HepG2 (cell line): ENCODE results near the gene SUN5. TPM values are rescaled to one million over a fixed set of nuclear protein-coding genes. Genes with fewer than 3 reads are reported as not detected.

Source experiments
- ATAC-seq: fragments of 200-7000 bp; cut with Tn5 transposase; 3 replicates; pipeline ENCODE4 v1.9.1; 2020; ENCODE audit warnings: mild to moderate bottlenecking, moderate library complexity
- BruUV-seq: library from RNA; stranded (reverse); fragments of 400-500 nt; replicated peaks from 2 replicates; lab custom pipeline; 2021; lab: Mats Ljungman, UMichigan
- CTCF ChIA-PET: fragments of 300-600 bp; formaldehyde crosslinking; extraction: SDS; loops from one replicate; lab custom pipeline; 2021; ENCODE audit warnings: low total read pairs, inconsistent platforms, low intra/inter-chr PET ratio; lab: Yijun Ruan, JAX
- POLR2A ChIA-PET: fragments of 350-600 bp; sonication (Branson Sonifier 250); formaldehyde crosslinking; loops from one replicate; lab custom pipeline; 2020; ENCODE audit warnings: antibody characterized with exemption, inconsistent platforms; lab: Yijun Ruan, JAX
- DNase-seq: peaks from one replicate; pipeline ENCODE4 v3.0.0-alpha.2; 2015; ENCODE audit warnings: low spot score
- FAIRE-seq: peaks from 3 replicates; lab custom pipeline; 2011; peaks lifted over from hg19 to GRCh38; lab: Jason Lieb, UNC
- H2AFZ ChIP-seq: one replicate; pipeline ENCODE4 v1.6.1; 2011; ENCODE audit warnings: low read length, inconsistent platforms
- H3K27ac ChIP-seq: fragments of 300-600 bp; 3 replicates; pipeline ENCODE4 v1.8.0; 2011; ENCODE audit warnings: mixed run types, mild to moderate bottlenecking, mixed read lengths, low read length, inconsistent platforms; ENCODE audit not compliant: insufficient read depth; ENCODE audit errors: extremely low read length
- H3K27me3 ChIP-seq, 2 experiments: fragments of 200-600 bp in 1 of 2; 2 replicates in 1 of 2; 3 replicates in 1 of 2; pipeline versions ENCODE4 v1.6.0 to v1.8.0; 2011; ENCODE audit warnings: low read length in 2 of 2, mild to moderate bottlenecking in 2 of 2, moderate library complexity in 2 of 2, inconsistent platforms in 1 of 2; ENCODE audit not compliant: insufficient read depth in 2 of 2, control insufficient read depth in 1 of 2
- H3K36me3 ChIP-seq, 2 experiments: fragments of 200-600 bp in 1 of 2; replicated peaks in 1 of 2; 2 replicates in 1 of 2; 3 replicates in 1 of 2; pipeline versions ENCODE4 v1.5.1 to v1.8.0; 2011; ENCODE audit warnings: low read length in 2 of 2, inconsistent platforms in 1 of 2; ENCODE audit not compliant: insufficient read depth in 2 of 2, control insufficient read depth in 1 of 2
- H3K4me1 ChIP-seq: 2 replicates; pipeline ENCODE4 v1.5.1; 2012; ENCODE audit warnings: low read length, inconsistent platforms; ENCODE audit not compliant: insufficient read depth
- H3K4me2 ChIP-seq: 2 replicates; pipeline ENCODE4 v1.6.0; 2011; ENCODE audit warnings: low read depth, low read length, inconsistent platforms
- H3K4me3 ChIP-seq, 3 experiments: fragments of 200-600 bp in 1 of 3; sonication (generic), shearing (Covaris generic) in 1 of 3; replicated peaks in 1 of 3; 2 replicates each; pipeline ENCODE4 v1.5.1; 2011 to 2016; ENCODE audit warnings: low read length in 3 of 3, inconsistent platforms in 2 of 3, low read depth in 2 of 3, mild to moderate bottlenecking in 2 of 3, control low read depth in 1 of 3, mixed read lengths in 1 of 3; ENCODE audit not compliant: insufficient read depth in 1 of 3
- H3K79me2 ChIP-seq: one replicate; pipeline ENCODE4 v1.6.1; 2011; ENCODE audit warnings: low read length, inconsistent platforms; ENCODE audit not compliant: insufficient read depth
- H3K9ac ChIP-seq: 2 replicates; pipeline ENCODE4 v1.6.0; 2011; ENCODE audit warnings: mild to moderate bottlenecking, low read depth, low read length, inconsistent platforms; ENCODE audit not compliant: insufficient read depth
- H3K9me3 ChIP-seq: 2 replicates; pipeline ENCODE4 v1.5.1; 2012; ENCODE audit warnings: mild to moderate bottlenecking, low read length
- H4K20me1 ChIP-seq: 2 replicates; pipeline ENCODE4 v1.6.0; 2011; ENCODE audit warnings: inconsistent platforms, mild to moderate bottlenecking, low read length, moderate library complexity; ENCODE audit not compliant: insufficient read depth
- ATF7 ChIP-seq, 2 experiments: fragments of 450-650 bp in 1 of 2; sonication (generic) in 1 of 2; formaldehyde crosslinking in 1 of 2; IDR thresholded peaks; 2 replicates each; pipeline versions ENCODE4 v1.4.0 to v1.6.1; 2016 to 2020; ENCODE audit warnings: antibody characterized with exemption in 1 of 2, mild to moderate bottlenecking in 1 of 2, missing genetic modification reagents in 1 of 2
- BRD4 ChIP-seq: sonication (generic); formaldehyde crosslinking; IDR thresholded peaks from 2 replicates; pipeline ENCODE4 v1.4.0; 2020; ENCODE audit warnings: missing genetic modification reagents
- CCDC6 ChIP-seq: sonication (generic); formaldehyde crosslinking; IDR thresholded peaks from 2 replicates; pipeline ENCODE4 v1.8.1; 2022; ENCODE audit warnings: mild to moderate bottlenecking, missing genetic modification reagents, moderate library complexity
- ELK4 ChIP-seq: sonication (generic); formaldehyde crosslinking; IDR thresholded peaks from 2 replicates; pipeline ENCODE4 v1.9.0; 2021; ENCODE audit warnings: missing genetic modification reagents, borderline replicate concordance
- FUBP1 ChIP-seq: sonication (generic); formaldehyde crosslinking; IDR thresholded peaks from 2 replicates; pipeline ENCODE4 v1.5.1; 2020; ENCODE audit warnings: missing genetic modification reagents, mild to moderate bottlenecking, borderline replicate concordance
- HOXD1 ChIP-seq: sonication (generic); formaldehyde crosslinking; IDR thresholded peaks from 2 replicates; pipeline ENCODE4 v1.5.0; 2020; ENCODE audit warnings: missing genetic modification reagents
- NFE2 ChIP-seq: sonication (generic); formaldehyde crosslinking; IDR thresholded peaks from 2 replicates; pipeline ENCODE4 v1.4.0; 2020; ENCODE audit warnings: missing genetic modification reagents
- NONO ChIP-seq, 2 experiments: fragments of 450-650 bp in 1 of 2; sonication (generic) in 1 of 2; formaldehyde crosslinking in 1 of 2; IDR thresholded peaks in 1 of 2; conservative IDR thresholded peaks in 1 of 2; 2 replicates each; pipeline versions ENCODE4 v1.6.1 to v1.8.0; 2017 to 2022; ENCODE audit warnings: mild to moderate bottlenecking in 1 of 2, missing genetic modification reagents in 1 of 2, moderate library complexity in 1 of 2
- TCF7 ChIP-seq: sonication (generic); IDR thresholded peaks from 2 replicates; pipeline ENCODE4 v1.6.1; 2016; ENCODE audit warnings: antibody characterized with exemption, low read depth
- ZNF292 ChIP-seq: sonication (generic); formaldehyde crosslinking; IDR thresholded peaks from 2 replicates; pipeline ENCODE4 v1.8.1; 2022; ENCODE audit warnings: mild to moderate bottlenecking, low read depth, missing genetic modification reagents, borderline replicate concordance
- ZNF362 ChIP-seq: sonication (generic); formaldehyde crosslinking; IDR thresholded peaks from 2 replicates; pipeline ENCODE4 v1.4.0; 2020; ENCODE audit warnings: missing genetic modification reagents, mild to moderate bottlenecking, borderline replicate concordance
- ZNF710 ChIP-seq: sonication (generic); formaldehyde crosslinking; IDR thresholded peaks from 2 replicates; pipeline ENCODE4 v1.5.0; 2020; ENCODE audit warnings: mild to moderate bottlenecking, missing genetic modification reagents, borderline replicate concordance
- ZSCAN12 ChIP-seq: sonication (generic); formaldehyde crosslinking; IDR thresholded peaks from 2 replicates; pipeline ENCODE4 v1.9.0; 2021; ENCODE audit warnings: mild to moderate bottlenecking, missing genetic modification reagents
- WGBS: methylation state at CpG from one replicate; pipeline ENCODE4 v1.1.6; 2017; ENCODE audit warnings: low lambda C conversion rate; 5-methylcytosine and 5-hydroxymethylcytosine counted together
- in situ Hi-C: cut with HindIII; loops from 2 replicates; pipeline ENCODE4 v1.10.0; 2017; ENCODE audit warnings: low pct_unique_long_range_greater_than_20kb; ENCODE audit not compliant: extremely low pct_ligation_motif_present
- intact Hi-C: fragments of 100-400 bp; cut with micrococcal nuclease; formaldehyde crosslinking; loops from one replicate; pipeline ENCODE4 v1.10.0; 2022; ENCODE audit not compliant: unreplicated experiment
- polyA plus RNA-seq, 8 experiments: library from polyadenylated mRNA; depleted of rRNA in 3 of 8; stranded (reverse) in 7 of 8; unstranded in 1 of 8; fragments of >200 nt; fragmentation: Illumina TruSeq in 4 of 8; extraction: Trizol in 4 of 8; gene quantifications; 2 replicates each; pipeline versions ENCODE4 v1.2.1 to v1.2.3, GENCODE V29; 2011 to 2016; ENCODE audit warnings: low read depth in 4 of 8, missing spikeins in 1 of 8, mixed read lengths in 1 of 8; ENCODE audit not compliant: insufficient read depth in 1 of 8
- total RNA-seq, 5 experiments: library from RNA; depleted of rRNA; stranded (reverse); fragments of >200 nt; fragmentation: Illumina TruSeq; extraction: Trizol; gene quantifications; 2 replicates each; pipeline ENCODE4 v1.2.3, GENCODE V29; 2016; ENCODE audit warnings: low read depth in 1 of 5

Gene SUN5
- total and polyA plus RNA-seq, 2 of the 13 experiments (the other 11 are each of a cell fraction or from before 2014, with no cell fraction given): not detected

- Histone ChIP-seq H3K4me1 (peaks cover 10% of the 10 kb centered on the region), H3K36me3 (no peaks in the 10 kb centered on the region), H3K9ac (no peak overlapping the region), H3K4me3 (no peak overlapping the region), H4K20me1 (no peaks in the 10 kb centered on the region), H3K4me2 (no peak overlapping the region), H3K27ac (no peak overlapping the region), H3K27me3 (peaks cover 8 to 68% of the 10 kb centered on the region in 2 experiments; a peak in 4 of 5 replicates), H3K9me3 (no peaks in the 10 kb centered on the region), H2AFZ (no peak overlapping the region), H3K79me2 (no peaks in the 10 kb centered on the region)
- intact Hi-C loops: no loop called here
- 57% methylated on average over 4 of the region's 4 CpGs for WGBS
- DNase-seq (no peak), FAIRE-seq (no peak), ATAC-seq (no peak)
- CTCF ChIA-PET: no interaction called here
- TF ChIP-seq ELK4 (CRISPR knock-in tag): no peak
- no peak for TF ChIP-seq ZNF362 (CRISPR knock-in tag)
- no peak for TF ChIP-seq HOXD1 (CRISPR knock-in tag)
- TF ChIP-seq CCDC6 (CRISPR knock-in tag): no peak
- TF ChIP-seq ZSCAN12 (CRISPR knock-in tag): no peak
- no peak for TF ChIP-seq NONO (IDR thresholded peaks at IDR 0.05)
- TF ChIP-seq NONO (CRISPR knock-in tag; conservative IDR thresholded peaks at IDR 0.05): no peak
- TF ChIP-seq ZNF710 (CRISPR knock-in tag): no peak
- TF ChIP-seq FUBP1 (CRISPR knock-in tag): no peak
- TF ChIP-seq BRD4 (CRISPR knock-in tag): no peak
- TF ChIP-seq NFE2 (CRISPR knock-in tag): no peak
- no peak for TF ChIP-seq ATF7 (IDR thresholded peaks at IDR 0.05)
- no peak for TF ChIP-seq ATF7 (CRISPR knock-in tag; IDR thresholded peaks at IDR 0.05)
- no peak for TF ChIP-seq TCF7
- no peak for TF ChIP-seq ZNF292 (CRISPR knock-in tag)
- POLR2A ChIA-PET: no interaction called here
- no TSS peak for BruUV-seq
- in situ Hi-C loops: no loop called here
These were observed 37.9 kb downstream of the SUN5 start for GRCh38 chr20:32966382-32966781.
